GM19452 (cell line): ENCODE measurements around the gene CLIC3.

ENCODE experiments used
- ATAC-seq: cut with Tn5 transposase; IDR thresholded peaks from one replicate; pipeline ENCODE4 v1.9.1; 2021; ENCODE audit not compliant: unreplicated experiment

CLIC3 gene

GRCh38 chr9:136955202-136955942 is 41.0 kb downstream of the CLIC3 start:
- no peak for ATAC-seq

GRCh38 chr9:136954270-136955083 is 41.9 kb downstream of the CLIC3 start:
- ATAC-seq: no peak

- ATAC-seq: no peak
Observed at GRCh38 chr9:136953771-136954269, 42.5 kb downstream of the CLIC3 start.

GRCh38 chr9:136952876-136953770 is 43.2 kb downstream of the CLIC3 start:
- no peak for ATAC-seq

- ATAC-seq: no peak
Observed at GRCh38 chr9:136952321-136952850, 44.0 kb downstream of the CLIC3 start.

GRCh38 chr9:136951541-136952320 is 44.6 kb downstream of the CLIC3 start, which contains the start of gene LCN12:
LCN12 (plus strand) TSS chr9:136952273; CDS start chr9:136952328, 55 bp downstream.
- ATAC-seq: no peak

- no peak for ATAC-seq
Observed at GRCh38 chr9:136950656-136951276, 45.6 kb downstream of the CLIC3 start.

- peak; percentile 73 for ATAC-seq
Observed at GRCh38 chr9:136949817-136950655, 46.3 kb downstream of the CLIC3 start.

- no peak for ATAC-seq
Observed at GRCh38 chr9:136949239-136949816, 47.0 kb downstream of the CLIC3 start.

GRCh38 chr9:136947955-136948510 is 48.3 kb downstream of the CLIC3 start:
- ATAC-seq: no peak

GRCh38 chr9:136947028-136947891 is 49.1 kb downstream of the CLIC3 start:
- ATAC-seq: no peak

GRCh38 chr9:136946228-136947027 is 49.9 kb downstream of the CLIC3 start:
- ATAC-seq: no peak

- no peak for ATAC-seq
Observed at GRCh38 chr9:136945333-136946227, 50.8 kb downstream of the CLIC3 start.
